Sigmoid colon (tissue), 4 donors: ENCODE measurements around the gene EXOC1.

Experiments
- POLR2A ChIP-seq, 2 donors: fragments of 450-650 bp; IDR thresholded peaks; one replicate each; pipeline ENCODE4 v1.6.1; 2016; ENCODE audit warnings: antibody characterized with exemption in 2 of 2, mild to moderate bottlenecking in 2 of 2, moderate library complexity in 2 of 2
- POLR2AphosphoS5 ChIP-seq, 4 donors: sonication (generic); formaldehyde crosslinking; IDR thresholded peaks; one replicate each; pipeline ENCODE4 v1.6.1; 2017; ENCODE audit warnings: antibody characterized with exemption in 4 of 4
- TF ChIP-seq, protein P1 (sequence below), 4 experiments: fragments of 450-650 bp in 3 of 4; fragments of 200-600 bp in 1 of 4; IDR thresholded peaks; one replicate each; pipeline ENCODE4 v1.5.1; 2016 to 2019; ENCODE audit warnings: antibody characterized with exemption in 4 of 4, mild to moderate bottlenecking in 3 of 4, moderate library complexity in 2 of 4

DNA sequence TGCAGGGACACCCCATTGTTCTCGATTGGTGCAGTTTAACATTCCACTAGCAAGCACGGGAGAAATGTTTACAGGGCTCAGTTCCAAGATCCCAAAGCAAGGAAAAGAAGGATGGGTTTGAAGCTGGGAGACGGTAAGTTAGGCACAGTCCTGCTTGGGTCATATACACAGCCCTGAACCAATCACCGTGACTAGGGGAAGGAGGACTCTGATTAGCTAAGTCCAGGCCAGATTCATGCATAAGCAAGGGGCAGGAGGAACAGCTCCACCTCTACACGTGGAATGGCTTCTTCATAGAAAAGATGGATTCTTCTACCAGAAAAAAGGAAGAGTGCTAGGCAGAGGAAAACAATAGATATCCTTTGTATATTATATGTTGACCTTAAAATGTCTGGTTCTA, 44.8 kb upstream of the EXOC1 start:
- TF ChIP-seq POLR2A (IDR thresholded peaks at IDR 0.05), result no peak
- no peak for TF ChIP-seq POLR2AphosphoS5 (IDR thresholded peaks at IDR 0.05)
- TF ChIP-seq, protein P1, sequence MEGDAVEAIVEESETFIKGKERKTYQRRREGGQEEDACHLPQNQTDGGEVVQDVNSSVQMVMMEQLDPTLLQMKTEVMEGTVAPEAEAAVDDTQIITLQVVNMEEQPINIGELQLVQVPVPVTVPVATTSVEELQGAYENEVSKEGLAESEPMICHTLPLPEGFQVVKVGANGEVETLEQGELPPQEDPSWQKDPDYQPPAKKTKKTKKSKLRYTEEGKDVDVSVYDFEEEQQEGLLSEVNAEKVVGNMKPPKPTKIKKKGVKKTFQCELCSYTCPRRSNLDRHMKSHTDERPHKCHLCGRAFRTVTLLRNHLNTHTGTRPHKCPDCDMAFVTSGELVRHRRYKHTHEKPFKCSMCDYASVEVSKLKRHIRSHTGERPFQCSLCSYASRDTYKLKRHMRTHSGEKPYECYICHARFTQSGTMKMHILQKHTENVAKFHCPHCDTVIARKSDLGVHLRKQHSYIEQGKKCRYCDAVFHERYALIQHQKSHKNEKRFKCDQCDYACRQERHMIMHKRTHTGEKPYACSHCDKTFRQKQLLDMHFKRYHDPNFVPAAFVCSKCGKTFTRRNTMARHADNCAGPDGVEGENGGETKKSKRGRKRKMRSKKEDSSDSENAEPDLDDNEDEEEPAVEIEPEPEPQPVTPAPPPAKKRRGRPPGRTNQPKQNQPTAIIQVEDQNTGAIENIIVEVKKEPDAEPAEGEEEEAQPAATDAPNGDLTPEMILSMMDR (IDR thresholded peaks at IDR 0.05), result no peak
